ENCODE data around the gene KYNU.

DNA sequence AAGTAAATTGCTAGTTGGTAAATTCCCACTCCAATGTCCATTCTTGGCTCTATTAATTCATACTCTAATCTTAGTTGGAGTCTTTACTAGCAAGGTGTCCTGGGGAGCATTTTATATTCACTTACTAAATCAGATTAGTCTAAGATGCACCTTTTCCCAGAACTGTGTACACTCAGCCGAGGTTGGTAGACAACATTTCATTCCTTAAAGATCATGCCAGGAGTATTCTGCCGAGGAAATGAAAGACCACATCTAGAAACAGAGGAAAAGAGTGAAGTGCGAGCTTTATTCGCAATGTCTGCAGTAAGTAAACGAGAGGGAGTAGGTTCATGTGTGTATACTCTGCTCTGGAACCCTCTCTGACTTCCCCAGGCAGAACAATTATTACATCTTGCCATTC, 14.6 kb upstream of the KYNU start:
- no peak for TF ChIP-seq CTCF (IDR thresholded peaks at IDR 0.05)
- TF ChIP-seq EZH2 (IDR thresholded peaks at IDR 0.05): no peak
- TF ChIP-seq EZH2phosphoT487 (IDR thresholded peaks at IDR 0.05): no peak

All from neural progenitor cell (in vitro differentiated cells).